Small intestine (tissue), 16 donors: ENCODE data around the gene RNF186. TPM values are rescaled to one million over a fixed set of nuclear protein-coding genes. Genes with fewer than 3 reads are reported as not detected.

ENCODE experiments used
- DNase-seq, 2 donors: peaks; one replicate each; pipeline versions ENCODE4 v3.0.0 to v3.0.0-alpha.2; 2013
- FAIRE-seq: peaks from 2 replicates; lab custom pipeline; 2012; peaks lifted over from hg19 to GRCh38; lab: Jason Lieb, UNC
- H3K27ac ChIP-seq, 3 donors: one replicate each; pipeline ENCODE4 v1.5.1; 2013; ENCODE audit warnings: low read length in 2 of 3, mild to moderate bottlenecking in 2 of 3, control low read depth in 1 of 3, inconsistent platforms in 1 of 3, low read depth in 1 of 3, moderate library complexity in 1 of 3
- H3K27me3 ChIP-seq, 3 donors: one replicate each; pipeline ENCODE4 v1.6.1; 2013; ENCODE audit warnings: low read length in 3 of 3, inconsistent platforms in 1 of 3; ENCODE audit not compliant: control insufficient read depth in 3 of 3, insufficient read depth in 3 of 3
- H3K36me3 ChIP-seq, 3 donors: one replicate each; pipeline ENCODE4 v1.6.1; 2013; ENCODE audit warnings: low read length in 3 of 3, inconsistent platforms in 1 of 3, low read depth in 1 of 3, mild to moderate bottlenecking in 1 of 3, moderate library complexity in 1 of 3; ENCODE audit not compliant: control insufficient read depth in 3 of 3, insufficient read depth in 2 of 3
- H3K4me1 ChIP-seq, 3 donors: one replicate each; pipeline ENCODE4 v1.6.1; 2013; ENCODE audit warnings: low read length in 2 of 3, inconsistent platforms in 1 of 3, low read depth in 1 of 3, mild to moderate bottlenecking in 1 of 3, moderate library complexity in 1 of 3; ENCODE audit not compliant: control insufficient read depth in 3 of 3, insufficient read depth in 2 of 3
- H3K4me3 ChIP-seq, 3 donors: one replicate each; pipeline ENCODE4 v1.5.1; 2013; ENCODE audit warnings: low read length in 3 of 3, control low read depth in 1 of 3, inconsistent platforms in 1 of 3, low read depth in 1 of 3, mild to moderate bottlenecking in 1 of 3, moderate library complexity in 1 of 3
- H3K9me3 ChIP-seq, 2 donors: one replicate each; pipeline ENCODE4 v1.6.1; 2013; ENCODE audit warnings: low read depth in 1 of 2, low read length in 1 of 2; ENCODE audit not compliant: control insufficient read depth in 2 of 2, insufficient read depth in 1 of 2
- WGBS, 3 donors: extraction: QIAGEN DNeasy Blood & Tissue Kit; methylation state at CpG; one replicate each; pipeline ENCODE4 v1.1.7; 2013; 5-methylcytosine and 5-hydroxymethylcytosine counted together
- long read RNA-seq, 10 donors: transcript quantifications; one replicate each; lab custom pipeline, GENCODE V29; 2026
- polyA plus RNA-seq, 4 donors: library from polyadenylated mRNA; stranded (reverse) in 3 of 4; unstranded in 1 of 4; fragments of 200-250 nt in 3 of 4; fragments of 120-200 nt in 1 of 4; gene quantifications; one replicate each; pipeline versions ENCODE4 v1.2.1 to v1.2.3, GENCODE V29; 2013
- donor health status: healthy with polysubstance abuse.
- donor health status: control.
- donor health status: control.
- donor health status: Bipolar disorder and iron deficiency.
- donor health status: healthy.

The RNF186 gene
- 100 to 1,000 TPM in 2 of 4 donors, 10 to 100 TPM in 2; 41.8 to 257 (median 104) TPM for polyA plus RNA-seq
- long read RNA-seq, donor 1 = 0 reads
- long read RNA-seq, donor 2, transcript RNF186-201 (1 exons, 1,250 nt) = major isoform, 23 of 23 reads
- long read RNA-seq, donor 2, partial matches to known transcripts = 0 of 23 reads
- long read RNA-seq, donor 2, other reads (novel, unspliced or antisense) = 0 of 23 reads
- long read RNA-seq, donor 3, transcript RNF186-201 (1 exons, 1,250 nt) = major isoform, 33 of 33 reads
- long read RNA-seq, donor 3, partial matches to known transcripts = 0 of 33 reads
- long read RNA-seq, donor 3, other reads (novel, unspliced or antisense) = 0 of 33 reads
- long read RNA-seq, donor 4, transcript RNF186-201 (1 exons, 1,250 nt) = major isoform, 9 of 9 reads
- long read RNA-seq, donor 4, partial matches to known transcripts = 0 of 9 reads
- long read RNA-seq, donor 4, other reads (novel, unspliced or antisense) = 0 of 9 reads
- long read RNA-seq, donor 5, transcript RNF186-201 (1 exons, 1,250 nt) = major isoform, 14 of 14 reads
- long read RNA-seq, donor 5, partial matches to known transcripts = 0 of 14 reads
- long read RNA-seq, donor 5, other reads (novel, unspliced or antisense) = 0 of 14 reads
- long read RNA-seq, donor 6, transcript RNF186-201 (1 exons, 1,250 nt) = major isoform, 17 of 17 reads
- long read RNA-seq, donor 6, partial matches to known transcripts = 0 of 17 reads
- long read RNA-seq, donor 6, other reads (novel, unspliced or antisense) = 0 of 17 reads
- long read RNA-seq, donor 7 = 0 reads
- long read RNA-seq, donor 8 = 0 reads
- long read RNA-seq, donor 9, transcript RNF186-201 (1 exons, 1,250 nt) = major isoform, 5 of 5 reads
- long read RNA-seq, donor 9, partial matches to known transcripts = 0 of 5 reads
- long read RNA-seq, donor 9, other reads (novel, unspliced or antisense) = 0 of 5 reads
- long read RNA-seq, donor 10, transcript RNF186-201 (1 exons, 1,250 nt) = major isoform, 93 of 93 reads
- long read RNA-seq, donor 10, partial matches to known transcripts = 0 of 93 reads
- long read RNA-seq, donor 10, other reads (novel, unspliced or antisense) = 0 of 93 reads

- FAIRE-seq = no peak
- Histone ChIP-seq H3K36me3 (peaks cover 0 to 6% (median 0%) of the 10 kb centered on the region in 3 donors), H3K27ac (peak within 1 kb of the TSS; percentile 92 to 100 (median 96)), H3K4me1 (peaks cover 0 to 87% (median 2%) of the 10 kb centered on the region in 3 donors), H3K27me3 (no peaks in the 10 kb centered on the region), H3K9me3 (no peaks in the 10 kb centered on the region), H3K4me3 (peak within 1 kb of the TSS; percentile 8 to 82 (median 54))
- WGBS, 3 donors = 19 to 60% (median 34%) methylated on average over 20 to 22 of the region's 22 CpGs
- DNase-seq = peak; percentile 97 to 99
Observed at GRCh38 chr1:19814681-19815503, at the start of gene RNF186. RNF186 (minus strand) TSS chr1:19815283; CDS start chr1:19815101, 182 bp downstream.

- Histone ChIP-seq H3K27ac (no peak overlapping the region), H3K4me3 (no peak overlapping the region), H3K4me1 (peaks cover 0 to 29% (median 4%) of the 10 kb centered on the region in 3 donors), H3K27me3 (no peaks in the 10 kb centered on the region), H3K9me3 (peaks cover 0 to 4% of the 10 kb centered on the region in 2 donors), H3K36me3 (no peaks in the 10 kb centered on the region)
- 83 to 92% (median 89%) methylated on average over 1 of the region's 1 CpG for WGBS, 3 donors
- FAIRE-seq (no peak), DNase-seq (no peak)
Observed at GRCh38 chr1:19864570-19865160, 49.6 kb upstream of the RNF186 start.

- 88 to 95% (median 94%) methylated on average over 3 of the region's 3 CpGs for WGBS, 3 donors
- FAIRE-seq = no peak
- Histone ChIP-seq H3K36me3 (no peaks in the 10 kb centered on the region), H3K27me3 (peaks cover 0 to 2% (median 0%) of the 10 kb centered on the region in 3 donors), H3K27ac (no peak overlapping the region), H3K9me3 (peaks cover 0 to 4% of the 10 kb centered on the region in 2 donors), H3K4me1 (peaks cover 0 to 26% (median 4%) of the 10 kb centered on the region in 3 donors), H3K4me3 (no peak overlapping the region)
- no peak for DNase-seq
Observed at GRCh38 chr1:19862944-19863343, 47.9 kb upstream of the RNF186 start.

GRCh38 chr1:19861842-19862530, 46.9 kb upstream of the RNF186 start:
- no peak for FAIRE-seq
- 72 to 80% (median 79%) methylated on average over 1 of the region's 1 CpG for WGBS, 3 donors
- H3K27ac ChIP-seq = peak overlapping the region; percentile 78 to 86 (median 79)

GRCh38 chr1:19861034-19861433, 46.0 kb upstream of the RNF186 start:
- H3K36me3 ChIP-seq = no peaks in the 10 kb centered on the region
- peaks cover 0 to 4% of the 10 kb centered on the region in 2 donors for H3K9me3 ChIP-seq
- DNase-seq (peak; percentile 94 to 98), FAIRE-seq (no peak)
- H3K4me1 ChIP-seq = peaks cover 0 to 26% (median 4%) of the 10 kb centered on the region in 3 donors
- H3K4me3 ChIP-seq = no peak overlapping the region
- peaks cover 0 to 2% (median 0%) of the 10 kb centered on the region in 3 donors for H3K27me3 ChIP-seq
- H3K27ac ChIP-seq = peak overlapping the region; percentile 79 to 92 (median 86)
- 7 to 48% (median 15%) methylated on average over 2 of the region's 2 CpGs for WGBS, 3 donors

More at GRCh38 chr1:19861842-19862530, 46.9 kb upstream of the RNF186 start:
- Histone ChIP-seq H3K36me3 (no peaks in the 10 kb centered on the region), H3K4me3 (no peak overlapping the region), H3K27me3 (peaks cover 0 to 2% (median 0%) of the 10 kb centered on the region in 3 donors), H3K4me1 (peaks cover 0 to 26% (median 4%) of the 10 kb centered on the region in 3 donors), H3K9me3 (peaks cover 0 to 4% of the 10 kb centered on the region in 2 donors)
- DNase-seq = no peak

GRCh38 chr1:19860418-19860817, 45.3 kb upstream of the RNF186 start:
- WGBS, 3 donors = 8 to 50% (median 26%) methylated on average over 2 of the region's 2 CpGs
- Histone ChIP-seq H3K9me3 (peaks cover 0 to 4% of the 10 kb centered on the region in 2 donors), H3K4me1 (peaks cover 0 to 26% (median 4%) of the 10 kb centered on the region in 3 donors), H3K27me3 (peaks cover 0 to 2% (median 0%) of the 10 kb centered on the region in 3 donors), H3K4me3 (no peak overlapping the region), H3K27ac (peak overlapping the region; percentile 79 to 92 (median 86)), H3K36me3 (no peaks in the 10 kb centered on the region)
- FAIRE-seq (no peak), DNase-seq (peak; percentile 80)

- DNase-seq = no peak
- Histone ChIP-seq H3K27me3 (peaks cover 0 to 2% (median 0%) of the 10 kb centered on the region in 3 donors), H3K36me3 (no peaks in the 10 kb centered on the region), H3K9me3 (peaks cover 0 to 4% of the 10 kb centered on the region in 2 donors), H3K4me1 (peaks cover 0 to 26% (median 4%) of the 10 kb centered on the region in 3 donors), H3K27ac (peak overlapping the region; percentile 79 to 92 (median 86)), H3K4me3 (no peak overlapping the region)
- 59 to 69% (median 68%) methylated on average over 2 of the region's 2 CpGs for WGBS, 3 donors
- FAIRE-seq = no peak
Observed at GRCh38 chr1:19859876-19860275, 44.8 kb upstream of the RNF186 start.
